GM18873 (cell line): ENCODE measurements around the gene CDH7.

Source experiments
- ATAC-seq: cut with Tn5 transposase; IDR thresholded peaks from one replicate; pipeline ENCODE4 v1.9.1; 2021; ENCODE audit warnings: mild to moderate bottlenecking, moderate library complexity, moderate number of reproducible peaks; ENCODE audit not compliant: unreplicated experiment, low FRiP score

CDH7 gene

GRCh38 chr18:65906621-65907034, 155.8 kb downstream of the CDH7 start:
- ATAC-seq, result no peak

- no peak for ATAC-seq
Measured at GRCh38 chr18:65907281-65907680, 156.5 kb downstream of the CDH7 start.

GRCh38 chr18:65919018-65919417, 168.2 kb downstream of the CDH7 start:
- no peak for ATAC-seq

- ATAC-seq, result no peak
Measured at GRCh38 chr18:65919663-65920062, 168.9 kb downstream of the CDH7 start.

- ATAC-seq, result no peak
Measured at GRCh38 chr18:65922103-65922502, 171.3 kb downstream of the CDH7 start.

GRCh38 chr18:65924904-65925303, 174.1 kb downstream of the CDH7 start:
- ATAC-seq, result no peak

- no peak for ATAC-seq
Measured at GRCh38 chr18:65934874-65935273, 184.1 kb downstream of the CDH7 start.

- ATAC-seq, result no peak
Measured at GRCh38 chr18:65936678-65937077, 185.9 kb downstream of the CDH7 start.

GRCh38 chr18:65937180-65937579, 186.4 kb downstream of the CDH7 start:
- no peak for ATAC-seq

GRCh38 chr18:65938592-65939372, 188.0 kb downstream of the CDH7 start:
- ATAC-seq, result no peak
